NCI-H2227 (cell line): ENCODE measurements around the gene GNGT1.
A peak's percentile ranks its signal among the peaks of the same experiment; 100 is the strongest.
"Not testable (repeated sequence)": the region's sequence is repeated elsewhere in the genome, so short reads cannot be mapped to it uniquely, and the experiment has no call there.

Experiments
- DNase-seq: peaks from one replicate; lab custom pipeline; 2025; ENCODE audit not compliant: unreplicated experiment; lab: John Stamatoyannopoulos, UW

The GNGT1 gene

DNA sequence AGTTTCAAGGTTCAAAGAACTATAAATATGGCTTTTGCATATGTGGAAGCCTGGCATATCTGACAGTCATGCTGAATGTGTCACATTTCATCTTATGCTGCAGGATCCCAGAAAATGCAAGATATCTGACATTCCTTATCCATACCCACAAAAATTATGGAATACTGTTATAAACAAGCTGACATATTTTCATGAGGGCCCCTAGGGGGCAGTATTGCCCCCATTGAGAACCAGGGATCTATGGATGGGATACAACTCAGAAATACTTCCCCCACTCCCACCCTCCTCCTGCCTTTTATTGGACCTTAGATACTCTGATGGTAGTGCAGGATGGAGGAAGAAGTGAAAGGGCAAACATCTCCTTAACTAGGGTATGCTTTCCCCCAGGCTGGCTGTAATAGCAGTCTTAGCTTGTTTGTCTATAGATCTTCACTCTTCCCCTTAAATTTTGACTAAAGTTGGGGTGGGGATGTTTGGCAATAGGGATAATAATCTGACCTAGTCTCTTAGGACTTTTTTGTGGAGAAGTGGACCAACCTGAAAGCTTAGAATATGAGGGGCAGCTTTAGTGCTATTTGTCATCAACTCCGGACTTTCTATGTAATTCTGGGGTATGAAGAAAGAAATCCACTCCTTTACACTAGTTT is 3.5 kb upstream of the GNGT1 start:
- peak; percentile 43 for DNase-seq

DNA sequence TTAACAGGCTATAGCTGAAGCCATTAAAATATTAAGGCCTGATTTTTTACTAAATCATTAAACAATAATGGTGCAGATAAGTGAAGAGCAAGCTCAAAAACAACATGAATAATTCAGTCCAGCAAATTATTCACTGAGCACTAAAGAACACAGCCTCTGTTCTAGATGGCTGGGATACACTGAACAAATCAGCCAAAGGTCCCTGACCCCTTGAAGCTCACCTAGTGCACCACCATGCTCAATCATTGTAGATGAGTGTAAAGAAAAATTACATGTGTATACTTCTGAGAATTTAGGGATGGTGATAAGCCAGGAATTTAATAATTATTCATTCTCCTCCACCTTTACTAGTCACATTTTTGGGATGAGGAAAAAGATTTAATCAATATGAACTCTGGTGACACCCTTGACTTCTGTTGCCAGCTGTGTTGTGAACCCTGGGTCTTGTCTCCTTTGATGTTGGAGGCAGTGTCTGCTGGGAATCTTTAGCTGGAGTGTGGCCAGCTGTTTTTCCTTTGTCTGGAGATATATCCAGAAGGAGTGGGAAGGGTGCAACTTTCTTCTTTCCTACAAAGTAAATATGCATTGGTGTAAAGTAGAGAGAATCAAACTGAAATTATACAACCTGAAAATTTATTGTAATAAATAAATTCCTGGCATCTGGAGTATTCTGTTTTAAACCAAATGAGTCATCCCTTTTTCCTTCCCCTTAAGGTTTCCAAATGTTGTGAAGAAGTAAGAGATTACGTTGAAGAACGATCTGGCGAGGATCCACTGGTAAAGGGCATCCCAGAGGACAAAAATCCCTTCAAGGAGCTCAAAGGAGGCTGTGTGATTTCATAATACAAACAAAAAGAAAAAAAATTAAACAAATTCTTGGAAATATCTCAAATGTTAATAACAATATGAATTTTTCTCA is 4.0 kb downstream of the GNGT1 start:
- DNase-seq, result no peak

DNA sequence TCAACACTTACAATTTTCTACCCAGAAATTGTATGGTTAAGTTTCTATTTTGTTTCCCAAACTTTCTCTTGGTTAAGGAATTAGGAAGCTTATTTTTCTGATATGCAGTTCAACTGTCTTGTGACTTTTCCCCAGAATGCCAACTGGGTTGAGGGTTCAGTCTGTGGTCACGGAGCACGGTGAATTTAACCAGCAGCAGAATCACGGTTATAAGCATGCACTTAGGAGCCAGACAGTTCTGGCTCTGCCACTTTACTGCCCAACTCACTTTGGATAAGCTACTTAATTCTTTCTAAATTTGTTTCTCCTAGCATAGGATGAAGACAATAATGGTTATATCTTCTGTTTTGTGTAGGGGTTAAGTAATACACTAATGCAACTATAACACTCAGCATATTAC is 4.9 kb downstream of the GNGT1 start:
- not testable (repeated sequence) for DNase-seq

DNA sequence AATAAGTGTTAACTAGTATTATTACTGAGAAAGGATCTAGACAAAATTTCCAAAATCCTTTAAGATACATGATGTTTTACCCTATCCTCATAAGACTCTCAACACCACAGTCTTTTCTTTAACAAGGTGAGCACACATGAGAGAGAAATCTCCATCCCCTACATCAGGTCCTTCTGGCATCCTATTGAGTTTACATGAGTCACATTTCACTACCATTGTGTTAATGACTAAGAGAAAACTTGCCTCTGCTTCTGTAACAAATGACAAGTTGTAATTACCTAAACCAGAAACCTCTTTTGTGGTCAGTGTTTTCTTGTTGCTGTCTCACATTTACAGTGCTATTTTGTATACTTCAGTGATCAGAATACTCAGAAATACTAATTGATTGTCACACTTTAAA is 5.3 kb downstream of the GNGT1 start:
- not testable (repeated sequence) for DNase-seq

DNA sequence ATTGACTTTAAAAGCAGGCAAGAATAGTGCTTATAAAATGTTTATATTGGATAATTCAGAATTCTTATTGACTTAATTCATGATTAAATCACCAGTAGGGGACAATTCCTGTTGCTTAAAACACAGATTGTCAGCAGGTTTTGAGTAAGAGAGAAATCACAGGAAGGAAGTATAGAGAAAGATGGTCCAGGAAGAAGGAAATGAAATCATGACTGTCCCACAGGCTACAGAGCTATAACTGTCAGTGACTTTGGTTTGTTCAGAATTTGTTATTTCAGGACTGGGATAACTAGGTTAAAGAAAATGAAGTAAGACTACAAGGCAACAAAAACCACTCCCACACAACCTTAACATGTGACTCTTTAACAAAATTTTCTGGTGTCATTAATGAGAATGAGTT is 6.8 kb downstream of the GNGT1 start:
- no peak for DNase-seq

DNA sequence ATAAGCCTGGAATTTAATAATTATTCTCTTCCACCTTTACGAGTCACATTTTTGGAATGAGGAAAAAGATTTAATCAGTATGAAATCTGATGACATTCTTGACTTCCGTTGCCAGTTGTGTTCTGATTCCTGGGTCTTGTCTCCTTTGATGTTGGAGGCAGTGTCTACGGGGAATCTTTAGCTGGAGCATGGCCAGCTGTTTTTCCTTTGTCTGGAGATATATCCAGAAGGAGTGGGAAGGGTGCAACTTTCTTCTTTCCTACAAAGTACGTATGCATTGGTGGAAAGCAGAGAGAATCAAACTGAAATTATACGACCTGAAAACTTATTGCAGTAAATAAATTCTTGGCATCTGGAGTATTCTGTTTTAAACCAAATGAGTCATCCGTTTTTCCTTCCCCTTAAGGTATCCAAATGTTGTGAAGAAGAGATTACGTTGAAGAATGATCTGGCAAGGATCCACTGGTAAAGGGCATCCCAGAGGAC is 8.3 kb downstream of the GNGT1 start:
- DNase-seq, result no peak

DNA sequence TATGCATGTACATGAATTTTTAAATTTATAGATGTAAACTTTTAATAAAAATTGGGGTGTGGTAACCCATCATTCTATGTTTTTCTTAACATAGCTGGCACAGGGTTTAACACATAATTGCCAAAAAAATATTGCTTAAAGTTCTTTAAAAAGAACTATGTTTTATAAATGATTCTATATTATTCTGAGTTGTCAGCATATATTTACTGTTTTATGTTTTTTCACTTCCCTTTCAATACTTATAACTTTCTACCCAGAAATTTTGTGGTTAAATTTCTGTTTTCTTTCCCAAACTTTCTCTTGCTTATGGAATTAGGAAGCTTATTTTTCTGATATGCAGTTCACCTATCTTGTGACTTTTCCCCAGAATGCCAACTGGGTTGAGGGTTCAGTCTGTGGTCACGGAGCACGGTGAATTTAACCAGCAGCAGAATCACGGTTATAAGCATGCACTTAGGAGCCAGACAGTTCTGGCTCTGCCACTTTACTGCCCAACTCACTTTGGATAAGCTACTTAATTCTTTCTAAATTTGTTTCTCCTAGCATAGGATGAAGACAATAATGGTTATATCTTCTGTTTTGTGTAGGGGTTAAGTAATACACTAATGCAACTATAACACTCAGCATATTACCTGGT is 9.0 kb downstream of the GNGT1 start:
- DNase-seq, result not testable (repeated sequence)

DNA sequence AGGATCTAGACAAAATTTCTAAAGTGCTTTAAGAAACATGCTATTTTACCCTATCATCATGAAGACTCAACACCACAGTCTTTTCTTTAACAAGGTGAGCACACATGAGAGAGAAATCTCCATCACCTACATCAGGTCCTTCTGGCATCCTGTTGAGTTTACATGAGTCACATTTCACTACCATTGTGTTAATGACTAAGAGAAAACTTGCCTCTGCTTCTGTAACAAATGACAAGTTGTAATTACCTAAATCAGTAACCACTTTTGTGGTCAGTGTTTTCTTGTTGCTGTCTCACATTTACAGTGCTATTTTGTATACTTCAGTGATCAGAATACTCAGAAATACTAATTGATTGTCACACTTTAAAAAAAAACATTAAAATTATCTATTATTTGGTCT is 9.5 kb downstream of the GNGT1 start:
- not testable (repeated sequence) for DNase-seq

DNA sequence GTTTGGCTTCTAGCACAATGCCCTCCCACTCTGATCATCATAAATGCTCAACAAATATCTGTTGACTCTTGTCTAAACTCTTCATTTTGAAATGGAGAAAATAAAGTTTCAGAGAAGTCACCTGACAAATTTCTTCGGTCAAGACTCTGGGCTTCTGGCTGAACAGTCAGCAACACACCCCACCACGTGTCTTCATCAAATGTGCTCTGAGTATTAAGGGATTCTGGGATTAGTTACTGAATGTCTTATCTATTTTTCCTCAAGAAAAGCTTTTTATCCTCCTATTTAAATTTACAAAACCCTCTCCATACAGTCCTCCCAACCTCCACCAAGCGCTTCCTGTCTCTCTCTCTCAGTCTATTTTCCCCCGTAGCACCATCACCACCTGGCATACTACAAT is 9.9 kb downstream of the GNGT1 start:
- DNase-seq, result not testable (repeated sequence)

DNA sequence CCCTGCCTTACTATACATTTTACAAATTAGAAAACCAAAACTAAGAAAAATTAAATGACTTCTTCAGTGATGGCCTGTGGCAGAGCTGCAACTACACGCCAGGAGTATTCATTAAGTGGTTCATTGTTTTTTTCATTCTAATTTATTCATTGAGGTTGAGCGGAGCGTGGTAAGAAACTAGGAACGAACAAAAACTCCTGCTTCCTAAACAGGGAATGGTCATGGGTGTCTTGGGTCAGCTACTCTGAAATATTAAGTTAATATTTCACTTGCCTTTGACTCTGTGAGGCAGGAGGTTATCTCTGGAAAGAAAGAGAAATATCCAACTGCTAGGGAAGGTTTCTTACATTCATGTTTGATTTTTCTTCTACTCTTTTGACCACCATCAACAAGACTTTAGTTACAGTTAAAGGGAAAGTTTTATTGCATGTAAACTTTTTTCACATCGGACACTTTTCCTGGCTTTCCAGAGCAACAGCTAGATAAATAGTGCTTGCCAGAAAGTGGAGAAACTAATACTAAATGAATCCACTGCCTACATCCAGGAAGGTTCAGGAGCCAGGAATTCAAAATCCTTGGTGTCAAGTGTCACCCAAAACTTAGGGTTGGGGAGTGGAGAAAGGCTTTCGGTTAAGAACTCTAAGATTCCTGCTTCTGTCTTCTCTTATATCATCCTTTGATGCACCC is 14.3 kb downstream of the GNGT1 start:
- no peak for DNase-seq

DNA sequence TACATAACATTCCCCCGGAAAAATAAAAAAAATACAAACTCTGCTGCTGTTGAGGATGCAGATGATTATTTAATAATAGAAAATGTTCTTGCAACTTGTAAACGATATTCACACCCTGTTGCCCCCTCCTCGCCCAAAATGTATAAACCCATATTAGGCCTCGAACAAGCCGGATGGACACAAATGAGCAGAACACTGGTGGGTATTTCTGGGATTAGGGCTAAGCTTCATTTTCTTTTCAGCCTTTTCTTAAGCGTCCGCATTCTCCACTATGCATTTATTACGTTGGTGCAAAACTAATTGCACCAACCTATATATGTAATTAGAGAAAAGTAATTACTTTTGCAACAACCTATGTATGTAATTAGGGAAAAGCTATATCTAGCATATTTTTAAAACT is 14.8 kb downstream of the GNGT1 start:
- no peak for DNase-seq

DNA sequence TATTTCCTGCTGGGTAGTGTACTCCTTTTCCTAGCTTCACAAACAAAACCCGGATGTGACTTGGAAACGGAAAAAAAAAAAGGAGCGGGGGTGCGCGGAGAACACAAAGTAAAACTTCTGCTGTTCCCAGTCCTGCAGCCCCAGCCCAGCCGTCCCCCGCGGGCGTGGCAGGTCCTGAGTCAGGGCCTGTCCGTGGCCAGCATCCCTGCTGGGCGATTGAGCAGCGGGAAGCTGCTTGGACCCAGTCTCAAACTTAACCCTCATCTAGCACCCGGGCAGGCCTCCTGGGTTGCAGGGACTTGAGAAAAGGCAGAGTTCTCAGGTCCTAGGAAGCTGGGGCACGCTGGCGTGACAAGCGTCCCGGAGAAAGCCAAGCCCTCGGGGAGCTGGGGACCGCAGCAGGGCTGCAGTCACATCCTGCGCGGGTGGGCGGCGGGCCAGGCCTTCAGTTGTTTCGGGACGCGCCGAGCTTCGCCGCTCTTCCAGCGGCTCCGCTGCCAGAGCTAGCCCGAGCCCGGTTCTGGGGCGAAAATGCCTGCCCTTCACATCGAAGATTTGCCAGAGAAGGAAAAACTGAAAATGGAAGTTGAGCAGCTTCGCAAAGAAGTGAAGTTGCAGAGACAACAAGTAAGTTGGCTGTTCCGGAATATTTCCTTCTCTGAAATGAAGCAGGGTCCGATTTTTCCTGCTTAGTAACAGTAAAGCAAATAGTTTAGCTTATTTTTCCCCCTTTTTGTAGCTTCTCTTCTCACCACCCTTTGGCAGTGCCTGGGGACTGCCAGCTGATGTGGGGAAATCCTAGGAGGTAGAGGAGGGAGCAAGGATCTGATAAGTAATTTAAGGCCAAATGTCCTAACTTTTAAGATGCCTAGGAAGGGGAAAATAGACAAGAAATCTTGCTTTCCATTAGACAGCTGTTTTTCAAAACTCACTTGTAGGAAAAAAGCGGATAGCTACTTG is 15.5 kb downstream of the GNGT1 start, which contains the start of gene GNG11:
GNG11 (plus strand) TSS at position 129 of the 960 bp plus-strand sequence; CDS start at position 532, 403 bp downstream.
- peak; percentile 79 for DNase-seq

DNA sequence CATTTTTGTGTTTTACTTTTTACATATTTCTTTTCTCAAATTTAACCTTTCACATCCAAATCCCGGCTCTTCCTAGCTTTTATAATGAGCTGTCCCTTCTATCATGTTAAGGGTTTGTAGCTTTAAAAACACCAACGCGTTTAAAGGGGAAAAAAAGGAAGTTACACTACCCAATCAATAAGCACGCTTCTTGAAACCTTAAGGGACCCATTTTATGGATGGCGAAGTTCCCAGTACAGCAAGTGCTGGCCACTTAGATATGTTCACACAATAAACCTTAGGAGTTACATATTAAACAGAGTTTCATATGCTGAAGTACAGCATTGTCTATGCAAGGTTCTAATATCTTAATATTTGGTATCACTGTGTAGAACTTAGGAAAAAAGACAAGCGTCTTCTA is 16.9 kb downstream of the GNGT1 start:
- no peak for DNase-seq

DNA sequence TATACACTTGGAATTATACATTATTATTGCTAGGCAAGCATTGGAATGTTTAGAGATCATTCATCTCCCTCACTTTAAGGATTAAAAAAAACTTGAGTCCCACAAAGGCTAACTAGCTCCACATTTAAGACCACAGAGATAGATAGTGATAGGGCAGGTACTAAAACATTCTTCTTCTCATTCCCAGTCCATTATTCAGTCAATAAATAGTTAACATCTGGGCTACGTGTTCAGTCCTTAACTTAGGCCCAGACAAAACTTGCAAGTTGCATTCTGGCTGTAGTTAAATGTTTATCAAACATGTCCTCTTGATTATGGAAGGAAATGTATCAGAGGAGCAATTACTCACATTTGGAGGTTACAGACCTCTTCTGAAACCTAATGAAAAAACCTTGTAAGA is 17.6 kb downstream of the GNGT1 start:
- DNase-seq, result no peak

DNA sequence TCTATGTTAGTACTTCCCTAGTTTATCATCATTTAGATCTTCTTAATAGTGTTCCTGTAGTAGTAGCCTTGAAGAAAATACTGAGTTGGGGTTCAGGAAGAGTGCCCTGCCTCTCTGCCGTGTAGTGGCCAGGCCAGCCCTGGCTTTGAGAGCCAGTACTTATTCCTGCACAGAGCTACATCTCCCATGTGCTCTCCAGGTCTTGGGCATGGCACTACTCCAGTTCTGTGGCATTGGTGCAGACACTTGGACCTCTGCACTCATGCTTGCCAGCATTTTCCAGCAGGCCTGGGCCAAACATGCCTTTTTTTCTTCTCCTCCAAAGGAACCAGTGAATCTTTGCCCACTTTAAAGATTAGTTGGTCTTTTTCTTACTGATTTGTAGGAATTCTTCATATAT is 20.4 kb downstream of the GNGT1 start:
- DNase-seq, result no peak

DNA sequence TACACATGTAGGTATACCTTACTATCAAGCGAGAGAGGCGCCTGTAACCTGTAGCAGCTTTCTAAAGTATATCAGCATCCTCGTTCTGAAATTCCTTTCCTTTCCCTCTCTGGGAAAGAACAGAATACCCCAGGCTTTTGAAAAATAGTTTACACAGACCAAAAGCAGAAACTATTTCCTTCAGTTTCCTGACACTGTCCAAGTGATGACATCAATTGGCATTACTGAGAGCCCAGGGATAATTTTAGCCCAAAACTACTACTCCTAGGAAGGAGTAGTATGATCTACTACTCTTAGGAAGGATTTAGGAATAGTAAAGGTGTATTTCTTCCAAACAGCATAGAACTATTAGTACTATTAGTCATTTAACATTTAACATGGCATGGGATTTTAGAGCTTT is 21.2 kb downstream of the GNGT1 start:
- DNase-seq, result no peak

DNA sequence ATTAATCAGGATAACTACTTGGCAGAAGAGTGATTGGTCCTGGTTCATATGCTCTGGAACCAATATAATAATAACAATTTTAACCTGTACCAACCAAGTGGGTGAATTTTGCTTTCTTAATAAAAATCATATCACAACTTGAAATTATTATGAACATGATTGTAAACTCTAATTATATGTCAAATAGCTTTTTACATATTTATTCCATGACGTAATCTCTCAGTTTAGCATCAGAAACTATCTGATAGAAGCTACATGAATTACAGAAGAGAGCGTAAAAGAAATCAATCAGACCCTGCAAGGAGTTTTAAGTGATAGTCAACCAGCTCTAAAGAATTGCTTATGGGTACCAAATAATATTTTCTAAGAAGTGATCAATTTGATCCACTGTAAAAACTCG is 25.3 kb downstream of the GNGT1 start:
- no peak for DNase-seq

DNA sequence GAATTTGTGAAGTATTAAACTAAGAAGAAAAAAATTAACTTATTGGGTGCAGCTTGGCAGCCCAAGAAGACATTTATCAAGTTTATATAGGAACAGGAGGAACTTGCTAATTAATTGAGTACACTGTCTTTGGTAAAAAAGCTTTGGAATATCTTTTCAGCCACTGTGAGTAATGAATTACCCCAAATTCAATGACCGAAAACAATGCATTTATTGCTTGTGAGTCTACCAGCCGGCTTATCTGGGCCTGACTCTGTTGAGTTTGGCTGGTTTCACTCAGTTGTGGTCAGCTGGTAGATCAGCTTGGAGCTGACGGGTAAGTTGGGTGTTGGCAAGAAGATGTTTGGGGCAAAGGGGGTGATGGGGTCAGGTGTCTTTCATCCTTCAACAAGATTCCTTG is 26.8 kb downstream of the GNGT1 start:
- no peak for DNase-seq

DNA sequence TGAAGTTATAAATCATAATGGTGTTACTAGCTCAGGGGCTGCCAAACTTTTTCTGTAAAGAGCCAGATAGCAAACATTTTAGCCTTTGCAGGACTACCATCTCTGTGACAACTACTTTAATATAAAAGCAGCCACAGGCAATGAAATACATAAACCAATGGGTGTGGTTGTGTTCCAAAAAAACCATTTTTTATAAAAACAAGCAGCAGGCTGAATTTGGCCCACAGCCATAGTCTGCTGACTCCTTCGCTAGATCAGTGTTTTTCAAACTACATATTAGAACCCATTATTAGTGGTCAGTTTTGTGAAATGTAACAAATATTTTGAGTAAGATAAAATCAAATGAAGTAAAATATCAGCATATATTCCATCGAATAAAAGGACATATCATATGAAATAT is 28.7 kb downstream of the GNGT1 start:
- DNase-seq, result no peak

DNA sequence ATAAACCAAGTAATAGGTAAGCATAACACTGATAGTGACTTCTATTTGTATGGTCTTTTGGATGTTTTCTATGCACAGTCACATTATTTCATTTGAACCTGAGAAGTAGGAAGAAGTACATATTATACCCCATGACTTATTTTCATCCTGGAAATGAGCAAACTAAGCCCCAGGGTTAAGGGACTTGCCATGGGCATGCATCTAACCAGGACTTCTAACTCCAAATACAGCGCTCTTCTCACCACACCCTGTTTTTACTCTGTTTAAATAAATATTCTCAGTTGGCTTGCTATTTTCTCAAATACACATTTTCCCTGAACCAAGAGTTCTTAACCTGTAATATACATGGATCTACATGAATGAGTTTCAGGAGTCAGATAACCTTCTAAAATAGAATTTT is 31.5 kb downstream of the GNGT1 start:
- DNase-seq, result no peak
